ENCODE measurements around the gene STRAP. TPM values are rescaled to one million over a fixed set of nuclear protein-coding genes. Genes with fewer than 3 reads are reported as not detected.

The STRAP gene
- total RNA-seq, 1 donor from 2014 or later: 140 TPM

DNA sequence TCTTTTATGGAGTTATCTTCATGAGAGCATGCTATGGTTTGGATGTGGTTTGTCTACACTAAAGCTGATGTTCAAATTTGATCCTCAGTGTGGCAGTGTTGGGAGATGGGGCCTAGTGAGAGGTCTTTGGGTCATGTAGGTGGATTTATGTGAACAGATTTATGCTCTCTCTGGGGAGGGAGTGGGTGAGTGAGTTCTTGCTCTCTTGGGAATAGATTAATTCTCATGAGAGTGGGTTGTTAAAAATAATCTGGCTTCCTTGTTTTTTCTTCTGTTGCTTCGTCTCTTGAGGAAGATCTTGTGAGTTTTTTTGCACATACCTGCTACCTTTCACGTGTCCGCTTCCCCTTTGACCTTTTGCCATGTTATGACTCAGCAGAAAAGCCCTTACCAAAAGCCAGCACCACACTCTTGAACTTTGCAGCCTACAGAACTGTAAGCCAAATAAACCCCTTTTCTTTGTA, 49.4 kb downstream of the STRAP start:
- Mint-ChIP-seq H3K27me3 (no peaks in the 10 kb centered on the region), H3K4me1 (ENCODE audit: unreplicated experiment) (peaks cover 18% of the 10 kb centered on the region)

DNA sequence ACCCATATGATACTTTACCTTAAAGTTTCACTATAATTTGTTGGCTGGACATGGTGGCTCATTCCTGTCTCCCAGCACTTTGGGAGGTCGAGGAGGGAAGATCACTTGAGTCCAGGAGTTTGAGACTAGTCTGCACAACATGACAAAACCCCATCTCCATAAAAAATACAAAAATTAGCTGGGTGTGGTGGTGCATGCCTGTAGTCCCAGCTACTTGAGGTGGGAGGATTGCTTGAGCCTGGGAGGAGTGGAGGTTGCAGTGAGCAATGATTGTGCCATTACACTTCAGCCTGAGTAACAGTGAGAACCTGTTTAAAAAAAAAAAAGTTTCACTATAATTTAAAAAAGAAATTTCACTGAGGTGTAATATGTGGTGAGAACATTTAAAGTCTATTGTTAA, 50.1 kb downstream of the STRAP start:
- H3K27ac Mint-ChIP-seq: no peak overlapping the region
- H3K4me3 Mint-ChIP-seq: no peak overlapping the region
- H3K27me3 Mint-ChIP-seq: no peaks in the 10 kb centered on the region
- H3K9me3 Mint-ChIP-seq: peaks cover 12% of the 10 kb centered on the region
- no peak for TF ChIP-seq CTCF (conservative IDR thresholded peaks at IDR 0.05)
- peaks cover 18% of the 10 kb centered on the region for H3K4me1 Mint-ChIP-seq (ENCODE audit: unreplicated experiment)
- no peak for DNase-seq (ENCODE audit: extremely low spot score, unreplicated experiment)
- peaks cover 20% of the 10 kb centered on the region for H3K36me3 Mint-ChIP-seq

More for the DNA sequence above, 49.4 kb downstream of the STRAP start:
- TF ChIP-seq CTCF (conservative IDR thresholded peaks at IDR 0.05): peak; percentile 33
- Mint-ChIP-seq H3K36me3 (peaks cover 18% of the 10 kb centered on the region), H3K4me3 (no peak overlapping the region), H3K9me3 (peaks cover 12% of the 10 kb centered on the region), H3K27ac (no peak overlapping the region)
- DNase-seq (ENCODE audit: extremely low spot score, unreplicated experiment): no peak

GRCh38 chr12:15932971-15933370, 50.8 kb downstream of the STRAP start:
- no peak overlapping the region for H3K4me3 Mint-ChIP-seq
- TF ChIP-seq CTCF (conservative IDR thresholded peaks at IDR 0.05): no peak
- H3K4me1 Mint-ChIP-seq (ENCODE audit: unreplicated experiment): peaks cover 18% of the 10 kb centered on the region
- H3K9me3 Mint-ChIP-seq: peaks cover 12% of the 10 kb centered on the region
- H3K27me3 Mint-ChIP-seq: no peaks in the 10 kb centered on the region
- no peak for DNase-seq (ENCODE audit: extremely low spot score, unreplicated experiment)
- peaks cover 27% of the 10 kb centered on the region for H3K36me3 Mint-ChIP-seq
- no peak overlapping the region for H3K27ac Mint-ChIP-seq

DNA sequence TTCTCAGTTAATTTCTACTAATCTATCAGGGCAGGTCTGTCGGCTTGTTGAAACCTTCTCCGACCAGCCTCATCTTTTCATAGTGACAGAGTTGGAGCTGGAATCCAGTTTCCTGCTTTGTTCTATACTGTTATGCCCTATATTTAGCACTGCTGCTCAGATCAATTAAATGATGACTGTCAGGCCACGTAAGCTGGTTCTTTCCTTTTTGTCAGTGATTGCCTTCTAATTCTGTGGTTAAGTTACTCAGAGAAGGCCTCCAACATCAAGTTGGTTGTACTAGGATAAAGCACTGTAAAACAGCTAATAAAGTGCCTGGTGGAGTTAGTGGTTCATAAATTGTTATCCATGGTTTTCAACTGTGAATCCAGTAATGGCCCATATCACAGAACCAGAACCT, 51.6 kb downstream of the STRAP start:
- no peak for TF ChIP-seq CTCF (conservative IDR thresholded peaks at IDR 0.05)
- H3K4me1 Mint-ChIP-seq (ENCODE audit: unreplicated experiment): peaks cover 17% of the 10 kb centered on the region
- H3K27ac Mint-ChIP-seq: no peak overlapping the region
- no peaks in the 10 kb centered on the region for H3K27me3 Mint-ChIP-seq
- H3K9me3 Mint-ChIP-seq: peaks cover 13% of the 10 kb centered on the region
- peaks cover 28% of the 10 kb centered on the region for H3K36me3 Mint-ChIP-seq
- no peak overlapping the region for H3K4me3 Mint-ChIP-seq
- DNase-seq (ENCODE audit: extremely low spot score, unreplicated experiment): no peak

DNA sequence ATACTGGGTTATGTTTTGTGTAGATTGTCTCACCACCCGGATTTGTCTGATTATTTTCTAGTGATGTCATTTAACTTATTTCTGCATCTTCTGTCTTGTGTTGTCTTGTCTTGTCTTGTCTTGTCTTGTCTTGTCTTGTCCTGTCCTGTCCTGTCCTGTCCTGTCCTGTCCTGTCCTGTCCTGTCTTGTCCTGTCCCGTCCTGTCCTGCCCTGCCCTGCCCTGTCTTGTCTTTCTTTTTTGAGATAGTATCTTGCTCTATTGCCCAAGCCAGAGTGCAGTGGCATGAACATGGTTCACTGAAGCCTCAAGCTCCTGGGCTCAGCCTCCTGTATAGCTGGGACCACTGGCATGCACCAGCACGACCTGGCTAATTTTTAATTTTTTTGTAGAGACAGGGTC, 54.6 kb downstream of the STRAP start:
- Mint-ChIP-seq H3K4me3 (no peak overlapping the region), H3K36me3 (peaks cover 33% of the 10 kb centered on the region), H3K27ac (no peak overlapping the region), H3K27me3 (no peaks in the 10 kb centered on the region), H3K4me1 (ENCODE audit: unreplicated experiment) (peaks cover 2% of the 10 kb centered on the region), H3K9me3 (peaks cover 12% of the 10 kb centered on the region)
- DNase-seq (ENCODE audit: extremely low spot score, unreplicated experiment): no peak
- TF ChIP-seq CTCF (conservative IDR thresholded peaks at IDR 0.05): no peak

GRCh38 chr12:15937902-15938301, 55.7 kb downstream of the STRAP start:
- Mint-ChIP-seq H3K4me1 (ENCODE audit: unreplicated experiment) (no peaks in the 10 kb centered on the region), H3K9me3 (peaks cover 15% of the 10 kb centered on the region), H3K27me3 (no peaks in the 10 kb centered on the region), H3K27ac (no peak overlapping the region), H3K4me3 (no peak overlapping the region), H3K36me3 (peaks cover 39% of the 10 kb centered on the region)
- DNase-seq (ENCODE audit: extremely low spot score, unreplicated experiment): no peak
- no peak for TF ChIP-seq CTCF (conservative IDR thresholded peaks at IDR 0.05)
